GM23338 (cell line): ENCODE results near the gene CDK16. TPM values are rescaled to one million over a fixed set of nuclear protein-coding genes. Genes with fewer than 3 reads are reported as not detected.

Experiments
- ATAC-seq: fragments of 200-7000 bp; cut with Tn5 transposase; 3 replicates; pipeline ENCODE4 v1.9.1; 2020
- DNase-seq: peaks from one replicate; pipeline ENCODE4 v3.0.0-alpha.2; 2015; ENCODE audit warnings: low spot score
- H2AFZ ChIP-seq: fragments of 200-600 bp; sonication (generic); 2 replicates; pipeline ENCODE4 v1.8.0; 2016; ENCODE audit warnings: antibody characterized with exemption, mild to moderate bottlenecking, moderate library complexity
- H3F3A ChIP-seq: fragments of 200-600 bp; sonication (generic); replicated peaks from 2 replicates; pipeline ENCODE4 v1.8.0; 2017; ENCODE audit warnings: antibody characterized with exemption, mixed run types, low read depth
- H3K27ac ChIP-seq: fragments of 200-600 bp; sonication (generic); 2 replicates; pipeline ENCODE4 v1.6.1; 2016; ENCODE audit warnings: low read depth
- H3K27me3 ChIP-seq: fragments of 200-600 bp; sonication (generic); 2 replicates; pipeline ENCODE4 v1.8.0; 2016; ENCODE audit warnings: mild to moderate bottlenecking, mixed run types, moderate library complexity; ENCODE audit not compliant: insufficient read depth
- H3K36me3 ChIP-seq: fragments of 200-600 bp; sonication (generic); 2 replicates; pipeline ENCODE4 v1.8.0; 2016; ENCODE audit warnings: mild to moderate bottlenecking; ENCODE audit not compliant: insufficient read depth
- H3K4me1 ChIP-seq: fragments of 200-600 bp; sonication (generic); 2 replicates; pipeline ENCODE4 v1.8.0; 2016; ENCODE audit warnings: mild to moderate bottlenecking, moderate library complexity; ENCODE audit not compliant: insufficient read depth
- H3K4me2 ChIP-seq: fragments of 200-600 bp; sonication (generic); 2 replicates; pipeline ENCODE4 v1.7.1; 2017; ENCODE audit warnings: mixed run types
- H3K4me3 ChIP-seq: fragments of 200-600 bp; sonication (generic); 2 replicates; pipeline ENCODE4 v1.6.1; 2016; ENCODE audit warnings: mixed run types
- H3K79me2 ChIP-seq: fragments of 200-600 bp; sonication (generic); replicated peaks from 2 replicates; pipeline ENCODE4 v1.8.0; 2017; ENCODE audit warnings: mild to moderate bottlenecking; ENCODE audit not compliant: insufficient read depth
- H3K9me2 ChIP-seq: fragments of 200-600 bp; sonication (generic); 2 replicates; pipeline ENCODE4 v1.8.0; 2017; ENCODE audit not compliant: insufficient read depth
- H4K20me1 ChIP-seq: fragments of 200-600 bp; sonication (generic); replicated peaks from 2 replicates; pipeline ENCODE4 v1.8.0; 2017; ENCODE audit warnings: mild to moderate bottlenecking; ENCODE audit not compliant: insufficient read depth
- H3K27ac Mint-ChIP-seq: 2 replicates; pipeline ENCODE4 v1.8.0; 2020; ENCODE audit warnings: inconsistent platforms, mild to moderate bottlenecking, moderate library complexity, mixed read lengths
- H3K27me3 Mint-ChIP-seq: 3 replicates; pipeline ENCODE4 v1.8.0; 2022; ENCODE audit warnings: low read depth, mild to moderate bottlenecking, moderate library complexity, mixed read lengths, inconsistent platforms; ENCODE audit not compliant: insufficient read depth, poor library complexity
- H3K36me3 Mint-ChIP-seq: 3 replicates; pipeline ENCODE4 v1.8.0; 2021; ENCODE audit warnings: low read depth, mild to moderate bottlenecking, inconsistent platforms, moderate library complexity, mixed read lengths
- H3K4me1 Mint-ChIP-seq: 3 replicates; pipeline ENCODE4 v1.8.0; 2020; ENCODE audit warnings: mild to moderate bottlenecking, inconsistent platforms, mixed read lengths
- H3K4me3 Mint-ChIP-seq: 3 replicates; pipeline ENCODE4 v1.8.0; 2021; ENCODE audit warnings: moderate library complexity, mild to moderate bottlenecking, inconsistent platforms, mixed read lengths
- H3K9me3 Mint-ChIP-seq: 3 replicates; pipeline ENCODE4 v1.8.0; 2020; ENCODE audit warnings: moderate library complexity, mild to moderate bottlenecking, inconsistent platforms, mixed read lengths
- CREB1 ChIP-seq: fragments of 250-450 bp; sonication (Bioruptor Pico); IDR thresholded peaks from 2 replicates; pipeline ENCODE4 v1.5.0; 2020; ENCODE audit warnings: low read depth, mild to moderate bottlenecking, moderate library complexity
- CTCF ChIP-seq, 2 experiments: fragments of 200-600 bp in 1 of 2; sonication (generic) in 1 of 2; conservative IDR thresholded peaks; 2 replicates each; pipeline versions ENCODE4 v1.5.1 to v1.6.1; 2016 to 2017; ENCODE audit warnings: antibody characterized with exemption in 2 of 2, low read depth in 2 of 2, mild to moderate bottlenecking in 2 of 2, moderate library complexity in 1 of 2
- EZH2 ChIP-seq: fragments of 200-600 bp; sonication (generic); IDR thresholded peaks from one replicate; pipeline ENCODE4 v1.8.0; 2017; ENCODE audit warnings: antibody characterized with exemption, mild to moderate bottlenecking, low read depth; ENCODE audit not compliant: unreplicated experiment
- EZH2phosphoT487 ChIP-seq: fragments of 200-600 bp; sonication (generic); IDR thresholded peaks from one replicate; pipeline ENCODE4 v1.8.1; 2018; ENCODE audit warnings: antibody characterized with exemption; ENCODE audit not compliant: unreplicated experiment
- NANOG ChIP-seq: IDR thresholded peaks from 2 replicates; pipeline ENCODE4 v1.6.1; 2016; ENCODE audit warnings: antibody characterized with exemption, borderline replicate concordance
- ZNF331 ChIP-seq: fragments of 250-450 bp; sonication (Bioruptor Pico); IDR thresholded peaks from 2 replicates; pipeline ENCODE4 v1.5.0; 2020; ENCODE audit warnings: low read depth, mild to moderate bottlenecking, moderate library complexity
- ZNF462 ChIP-seq: fragments of 250-450 bp; sonication (Bioruptor Pico); IDR thresholded peaks from 2 replicates; pipeline ENCODE4 v1.5.0; 2020; ENCODE audit warnings: mild to moderate bottlenecking, moderate library complexity
- polyA plus RNA-seq: library from polyadenylated mRNA; unstranded; fragments of >200 nt; fragmentation: Nextera tagmentation; extraction: Ambion mirVana; gene quantifications from 2 replicates; pipeline ENCODE4 v1.2.1, GENCODE V29; 2016
- total RNA-seq: library from RNA; depleted of rRNA; stranded (reverse); fragments of >200 nt; shearing (Covaris generic); gene quantifications from 2 replicates; pipeline ENCODE4 v1.2.3, GENCODE V29; 2014

Gene CDK16
- total and polyA plus RNA-seq, 2 experiments from 2014 or later: 58.9 to 158 TPM

GRCh38 chrX:47217852-47218279, 615 bp upstream of the CDK16 start (continued):
- no peak for TF ChIP-seq ZNF331 (CRISPR knock-in tag)
- TF ChIP-seq EZH2: no peak
- no peak for TF ChIP-seq ZNF462 (CRISPR knock-in tag)
- no peak for TF ChIP-seq NANOG
- no peak for TF ChIP-seq CREB1 (CRISPR knock-in tag)

GRCh38 chrX:47218920-47219815, 687 bp downstream of the CDK16 start:
- no peaks in the 10 kb centered on the region for H3K4me1 ChIP-seq
- peaks cover 50% of the 10 kb centered on the region for H3K36me3 Mint-ChIP-seq
- peak overlapping the region; percentile 79 for H3K4me2 ChIP-seq
- peaks cover 37% of the 10 kb centered on the region for H3K79me2 ChIP-seq
- peak; percentile 4; the same call in 2 of the 3 replicates for ATAC-seq
- H2AFZ ChIP-seq: no peak overlapping the region
- no peaks in the 10 kb centered on the region for H3K36me3 ChIP-seq
- peaks cover 16% of the 10 kb centered on the region for H3K27me3 Mint-ChIP-seq
- H3K9me2 ChIP-seq: no peaks in the 10 kb centered on the region
- H3K27ac Mint-ChIP-seq: peak overlapping the region; percentile 92
- no peaks in the 10 kb centered on the region for H3K27me3 ChIP-seq
- peaks cover 7% of the 10 kb centered on the region; the same call in 1 of the 2 replicates for H3F3A ChIP-seq
- H3K9me3 Mint-ChIP-seq: no peaks in the 10 kb centered on the region
- peak overlapping the region; percentile 92 for H3K4me3 Mint-ChIP-seq
- DNase-seq: peak; percentile 48
- peaks cover 31% of the 10 kb centered on the region for H3K4me1 Mint-ChIP-seq
- peak overlapping the region; percentile 45; the same call in 1 of the 2 replicates for H3K27ac ChIP-seq
- no peaks in the 10 kb centered on the region for H4K20me1 ChIP-seq
- peak overlapping the region; percentile 69 for H3K4me3 ChIP-seq
- TF ChIP-seq CTCF (conservative IDR thresholded peaks at IDR 0.05; ENCODE audit: low read depth in 2 of 2) (no peak), CREB1 (CRISPR knock-in tag) (no peak), EZH2phosphoT487 (no peak)
